SW 1271 (cell line): ENCODE data around the gene ASIC2.

ENCODE experiments used
- DNase-seq, 2 experiments: peaks; one replicate each; lab custom pipeline; 2025; lab: John Stamatoyannopoulos, UW

ASIC2 gene

GRCh38 chr17:33113276-33113990 is 179.7 kb downstream of the ASIC2 start:
- DNase-seq, result no peak

- DNase-seq, result no peak
These were observed 180.3 kb downstream of the ASIC2 start for GRCh38 chr17:33112763-33113162.

- no peak for DNase-seq
These were observed 183.6 kb downstream of the ASIC2 start for GRCh38 chr17:33109336-33110072.

GRCh38 chr17:33106525-33107165 is 186.4 kb downstream of the ASIC2 start:
- DNase-seq, result no peak

- no peak for DNase-seq
These were observed 187.2 kb downstream of the ASIC2 start for GRCh38 chr17:33105911-33106310.

GRCh38 chr17:33099906-33100305 is 193.2 kb downstream of the ASIC2 start:
- no peak for DNase-seq

GRCh38 chr17:33099252-33099651 is 193.8 kb downstream of the ASIC2 start:
- DNase-seq, result no peak

GRCh38 chr17:33097411-33097810 is 195.7 kb downstream of the ASIC2 start:
- no peak for DNase-seq

- DNase-seq, result no peak
These were observed 196.9 kb downstream of the ASIC2 start for GRCh38 chr17:33096161-33096560.

GRCh38 chr17:33091271-33091670 is 201.8 kb downstream of the ASIC2 start:
- no peak for DNase-seq

GRCh38 chr17:33090806-33091205 is 202.3 kb downstream of the ASIC2 start:
- DNase-seq, result no peak

- no peak for DNase-seq
These were observed 206.2 kb downstream of the ASIC2 start for GRCh38 chr17:33086878-33087277.

- DNase-seq, result no peak
These were observed 207.1 kb downstream of the ASIC2 start for GRCh38 chr17:33086041-33086440.

GRCh38 chr17:33085256-33085655 is 207.8 kb downstream of the ASIC2 start:
- no peak for DNase-seq

- DNase-seq, result no peak
These were observed 208.3 kb downstream of the ASIC2 start for GRCh38 chr17:33084755-33085154.

GRCh38 chr17:33082529-33083173 is 210.4 kb downstream of the ASIC2 start:
- DNase-seq, result no peak

GRCh38 chr17:33080091-33080490 is 213.0 kb downstream of the ASIC2 start:
- no peak for DNase-seq

GRCh38 chr17:33079201-33079600 is 213.9 kb downstream of the ASIC2 start:
- no peak for DNase-seq

- DNase-seq, result no peak
These were observed 216.1 kb downstream of the ASIC2 start for GRCh38 chr17:33076979-33077378.

GRCh38 chr17:33073416-33073815 is 219.7 kb downstream of the ASIC2 start:
- DNase-seq, result no peak

- DNase-seq, result no peak
These were observed 220.5 kb downstream of the ASIC2 start for GRCh38 chr17:33072421-33073161.

GRCh38 chr17:33071656-33072055 is 221.4 kb downstream of the ASIC2 start:
- DNase-seq, result no peak
